ENCODE data around the gene SKAP2.

Gene SKAP2

GRCh38 chr7:26688388-26688787 is 176.0 kb downstream of the SKAP2 start:
- no peak overlapping the region for H2AFZ ChIP-seq (ENCODE audit: insufficient read depth, low read length, poor library complexity)
- no peak overlapping the region for H2BK120ac ChIP-seq (ENCODE audit: insufficient read depth, low read length, poor library complexity)
- no peak overlapping the region for H3K4ac ChIP-seq (ENCODE audit: low read depth, low read length)
- H3K36me3 ChIP-seq (ENCODE audit: control insufficient read depth in 1 of 2, insufficient read depth in 2 of 2, low read length in 2 of 2): no peaks in the 10 kb centered on the region
- no peaks in the 10 kb centered on the region for H3K79me2 ChIP-seq (ENCODE audit: control insufficient read depth, insufficient read depth, low read length, poor library complexity)
- peaks cover 0 to 2% of the 10 kb centered on the region in 2 experiments for H3K4me1 ChIP-seq (ENCODE audit: control insufficient read depth in 1 of 2, insufficient read depth in 2 of 2, low read length in 2 of 2)
- no peak overlapping the region for H3K4me2 ChIP-seq (ENCODE audit: low read length)
- no peak overlapping the region for H2AK5ac ChIP-seq (ENCODE audit: low read length)
- no peaks in the 10 kb centered on the region for H3K79me1 ChIP-seq (ENCODE audit: low read length)
- H3K18ac ChIP-seq (ENCODE audit: low read length): no peak overlapping the region
- no peaks in the 10 kb centered on the region for H3K9me3 ChIP-seq (ENCODE audit: insufficient read depth, low read depth, low read length)
- H3K9ac ChIP-seq (ENCODE audit: low read length): no peak overlapping the region
- H4K91ac ChIP-seq (ENCODE audit: low read depth, low read length): no peak overlapping the region
- no peak overlapping the region for H2BK5ac ChIP-seq (ENCODE audit: low read depth, low read length, poor library complexity)
- H3K4me3 ChIP-seq (ENCODE audit: low read depth, low read length): no peak overlapping the region
- H3K23ac ChIP-seq (ENCODE audit: low read length): no peak overlapping the region
- no peak overlapping the region for H3K27ac ChIP-seq (ENCODE audit: low read depth, low read length)
- no peak overlapping the region for H4K8ac ChIP-seq (ENCODE audit: low read depth, low read length)
- no peak overlapping the region for H3K14ac ChIP-seq (ENCODE audit: low read length)
- H2BK12ac ChIP-seq (ENCODE audit: low read length): no peak overlapping the region
- no peak for DNase-seq
- no peak overlapping the region for H4K12ac ChIP-seq (ENCODE audit: low read depth, low read length)
- no peaks in the 10 kb centered on the region for H3K27me3 ChIP-seq (ENCODE audit: insufficient read depth, low read length)

GRCh38 chr7:26687032-26687431 is 177.4 kb downstream of the SKAP2 start:
- Histone ChIP-seq H2AK5ac (ENCODE audit: low read length) (no peak overlapping the region), H4K12ac (ENCODE audit: low read depth, low read length) (no peak overlapping the region), H3K14ac (ENCODE audit: low read length) (no peak overlapping the region)

GRCh38 chr7:26686448-26686981 is 177.9 kb downstream of the SKAP2 start:
- H3K36me3 ChIP-seq (ENCODE audit: control insufficient read depth in 1 of 2, insufficient read depth in 2 of 2, low read length in 2 of 2): no peaks in the 10 kb centered on the region

More at GRCh38 chr7:26687032-26687431, 177.4 kb downstream of the SKAP2 start:
- no peak overlapping the region for H3K4me3 ChIP-seq (ENCODE audit: low read depth, low read length)
- H3K18ac ChIP-seq (ENCODE audit: low read length): no peak overlapping the region
- H3K36me3 ChIP-seq (ENCODE audit: control insufficient read depth in 1 of 2, insufficient read depth in 2 of 2, low read length in 2 of 2): no peaks in the 10 kb centered on the region
- H3K4ac ChIP-seq (ENCODE audit: low read depth, low read length): no peak overlapping the region
- H3K23ac ChIP-seq (ENCODE audit: low read length): no peak overlapping the region
- no peak overlapping the region for H2AFZ ChIP-seq (ENCODE audit: insufficient read depth, low read length, poor library complexity)
- H2BK12ac ChIP-seq (ENCODE audit: low read length): no peak overlapping the region
- H4K91ac ChIP-seq (ENCODE audit: low read depth, low read length): no peak overlapping the region
- H3K4me1 ChIP-seq (ENCODE audit: control insufficient read depth in 1 of 2, insufficient read depth in 2 of 2, low read length in 2 of 2): peaks cover 0 to 2% of the 10 kb centered on the region in 2 experiments
- H3K79me2 ChIP-seq (ENCODE audit: control insufficient read depth, insufficient read depth, low read length, poor library complexity): no peaks in the 10 kb centered on the region
- H2BK120ac ChIP-seq (ENCODE audit: insufficient read depth, low read length, poor library complexity): no peak overlapping the region
- no CpG with 5 or more reads among the region's 4 CpGs for WGBS (ENCODE audit: extremely low coverage, insufficient coverage, insufficient read length)
- H2BK5ac ChIP-seq (ENCODE audit: low read depth, low read length, poor library complexity): no peak overlapping the region
- no peaks in the 10 kb centered on the region for H3K79me1 ChIP-seq (ENCODE audit: low read length)
- no peaks in the 10 kb centered on the region for H3K9me3 ChIP-seq (ENCODE audit: insufficient read depth, low read depth, low read length)
- H3K4me2 ChIP-seq (ENCODE audit: low read length): no peak overlapping the region
- no peaks in the 10 kb centered on the region for H3K27me3 ChIP-seq (ENCODE audit: insufficient read depth, low read length)
- DNase-seq: no peak
- no peak overlapping the region for H3K9ac ChIP-seq (ENCODE audit: low read length)
- H3K27ac ChIP-seq (ENCODE audit: low read depth, low read length): no peak overlapping the region
- no peak overlapping the region for H4K8ac ChIP-seq (ENCODE audit: low read depth, low read length)

GRCh38 chr7:26685606-26686005 is 178.8 kb downstream of the SKAP2 start:
- no peaks in the 10 kb centered on the region for H3K36me3 ChIP-seq (ENCODE audit: control insufficient read depth in 1 of 2, insufficient read depth in 2 of 2, low read length in 2 of 2)
- no peak overlapping the region for H4K12ac ChIP-seq (ENCODE audit: low read depth, low read length)
- no peak overlapping the region for H2BK120ac ChIP-seq (ENCODE audit: insufficient read depth, low read length, poor library complexity)
- no peak overlapping the region for H2AFZ ChIP-seq (ENCODE audit: insufficient read depth, low read length, poor library complexity)
- WGBS (ENCODE audit: extremely low coverage, insufficient coverage, insufficient read length): no CpG with 5 or more reads among the region's 4 CpGs
- no peak overlapping the region for H4K8ac ChIP-seq (ENCODE audit: low read depth, low read length)
- H2BK5ac ChIP-seq (ENCODE audit: low read depth, low read length, poor library complexity): no peak overlapping the region
- peaks cover 0 to 2% of the 10 kb centered on the region in 2 experiments for H3K4me1 ChIP-seq (ENCODE audit: control insufficient read depth in 1 of 2, insufficient read depth in 2 of 2, low read length in 2 of 2)
- H3K4ac ChIP-seq (ENCODE audit: low read depth, low read length): no peak overlapping the region
- H3K23ac ChIP-seq (ENCODE audit: low read length): no peak overlapping the region
- H3K27ac ChIP-seq (ENCODE audit: low read depth, low read length): no peak overlapping the region
- no peaks in the 10 kb centered on the region for H3K79me1 ChIP-seq (ENCODE audit: low read length)
- H3K27me3 ChIP-seq (ENCODE audit: insufficient read depth, low read length): no peaks in the 10 kb centered on the region
- H3K9me3 ChIP-seq (ENCODE audit: insufficient read depth, low read depth, low read length): no peaks in the 10 kb centered on the region
- no peak overlapping the region for H3K18ac ChIP-seq (ENCODE audit: low read length)
- no peak overlapping the region for H2BK12ac ChIP-seq (ENCODE audit: low read length)
- no peak overlapping the region for H3K9ac ChIP-seq (ENCODE audit: low read length)
- no peak for DNase-seq
- H3K14ac ChIP-seq (ENCODE audit: low read length): no peak overlapping the region
- H3K79me2 ChIP-seq (ENCODE audit: control insufficient read depth, insufficient read depth, low read length, poor library complexity): no peaks in the 10 kb centered on the region
- no peak overlapping the region for H3K4me3 ChIP-seq (ENCODE audit: low read depth, low read length)
- H3K4me2 ChIP-seq (ENCODE audit: low read length): no peak overlapping the region
- H2AK5ac ChIP-seq (ENCODE audit: low read length): no peak overlapping the region
- H4K91ac ChIP-seq (ENCODE audit: low read depth, low read length): no peak overlapping the region

More at GRCh38 chr7:26686448-26686981, 177.9 kb downstream of the SKAP2 start:
- H2BK5ac ChIP-seq (ENCODE audit: low read depth, low read length, poor library complexity): no peak overlapping the region
- H3K4ac ChIP-seq (ENCODE audit: low read depth, low read length): no peak overlapping the region
- no peak overlapping the region for H2BK120ac ChIP-seq (ENCODE audit: insufficient read depth, low read length, poor library complexity)
- H3K27me3 ChIP-seq (ENCODE audit: insufficient read depth, low read length): no peaks in the 10 kb centered on the region
- no peak overlapping the region for H3K27ac ChIP-seq (ENCODE audit: low read depth, low read length)
- no peak overlapping the region for H3K9ac ChIP-seq (ENCODE audit: low read length)
- no peak overlapping the region for H3K18ac ChIP-seq (ENCODE audit: low read length)
- H4K12ac ChIP-seq (ENCODE audit: low read depth, low read length): no peak overlapping the region
- WGBS (ENCODE audit: extremely low coverage, insufficient coverage, insufficient read length): no CpG with 5 or more reads among the region's 2 CpGs
- H3K4me1 ChIP-seq (ENCODE audit: control insufficient read depth in 1 of 2, insufficient read depth in 2 of 2, low read length in 2 of 2): peaks cover 0 to 2% of the 10 kb centered on the region in 2 experiments
- no peak overlapping the region for H4K91ac ChIP-seq (ENCODE audit: low read depth, low read length)
- H2AK5ac ChIP-seq (ENCODE audit: low read length): no peak overlapping the region
- peak in 1 of 2 donors; percentile 77 for DNase-seq
- H3K79me2 ChIP-seq (ENCODE audit: control insufficient read depth, insufficient read depth, low read length, poor library complexity): no peaks in the 10 kb centered on the region
- H2BK12ac ChIP-seq (ENCODE audit: low read length): no peak overlapping the region
- H3K4me3 ChIP-seq (ENCODE audit: low read depth, low read length): no peak overlapping the region
- H3K14ac ChIP-seq (ENCODE audit: low read length): no peak overlapping the region
- no peak overlapping the region for H4K8ac ChIP-seq (ENCODE audit: low read depth, low read length)
- no peaks in the 10 kb centered on the region for H3K9me3 ChIP-seq (ENCODE audit: insufficient read depth, low read depth, low read length)
- no peak overlapping the region for H3K4me2 ChIP-seq (ENCODE audit: low read length)
- H3K79me1 ChIP-seq (ENCODE audit: low read length): no peaks in the 10 kb centered on the region
- H2AFZ ChIP-seq (ENCODE audit: insufficient read depth, low read length, poor library complexity): no peak overlapping the region
- H3K23ac ChIP-seq (ENCODE audit: low read length): no peak overlapping the region
